ENCODE results near the gene TLR10.

DNA sequence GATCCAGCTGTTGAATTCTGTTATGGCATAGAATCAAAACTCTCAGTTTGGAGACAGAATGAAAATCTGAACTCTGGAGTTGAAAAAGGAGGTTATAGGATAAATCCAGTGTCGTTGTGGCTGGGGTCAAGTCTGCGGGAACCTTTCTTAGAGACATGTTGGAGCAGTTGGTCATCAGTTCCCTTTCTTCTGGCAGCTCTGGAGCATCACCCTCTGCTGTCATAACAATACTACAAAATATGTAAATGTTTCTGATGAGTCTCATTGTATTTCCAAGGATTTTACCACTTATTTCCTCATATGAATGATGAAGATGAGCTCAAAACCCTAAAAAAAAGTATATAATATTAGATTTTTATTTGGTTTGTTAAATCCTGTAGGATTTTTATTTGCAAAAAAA, 7.5 kb downstream of the TLR10 start:
- TF ChIP-seq, protein P1, sequence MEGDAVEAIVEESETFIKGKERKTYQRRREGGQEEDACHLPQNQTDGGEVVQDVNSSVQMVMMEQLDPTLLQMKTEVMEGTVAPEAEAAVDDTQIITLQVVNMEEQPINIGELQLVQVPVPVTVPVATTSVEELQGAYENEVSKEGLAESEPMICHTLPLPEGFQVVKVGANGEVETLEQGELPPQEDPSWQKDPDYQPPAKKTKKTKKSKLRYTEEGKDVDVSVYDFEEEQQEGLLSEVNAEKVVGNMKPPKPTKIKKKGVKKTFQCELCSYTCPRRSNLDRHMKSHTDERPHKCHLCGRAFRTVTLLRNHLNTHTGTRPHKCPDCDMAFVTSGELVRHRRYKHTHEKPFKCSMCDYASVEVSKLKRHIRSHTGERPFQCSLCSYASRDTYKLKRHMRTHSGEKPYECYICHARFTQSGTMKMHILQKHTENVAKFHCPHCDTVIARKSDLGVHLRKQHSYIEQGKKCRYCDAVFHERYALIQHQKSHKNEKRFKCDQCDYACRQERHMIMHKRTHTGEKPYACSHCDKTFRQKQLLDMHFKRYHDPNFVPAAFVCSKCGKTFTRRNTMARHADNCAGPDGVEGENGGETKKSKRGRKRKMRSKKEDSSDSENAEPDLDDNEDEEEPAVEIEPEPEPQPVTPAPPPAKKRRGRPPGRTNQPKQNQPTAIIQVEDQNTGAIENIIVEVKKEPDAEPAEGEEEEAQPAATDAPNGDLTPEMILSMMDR (conservative IDR thresholded peaks at IDR 0.05 in 1 of 2, IDR thresholded peaks at IDR 0.05 in 1 of 2; ENCODE audit: extremely low read depth in 1 of 2, insufficient read depth in 1 of 2, low read depth in 1 of 2, low read length in 2 of 2), result no peak
- no peak for TF ChIP-seq EZH2 (IDR thresholded peaks at IDR 0.05; ENCODE audit: borderline replicate concordance, low read length)

All from mammary epithelial cell (primary cell).